NOMO-1 (cell line): Measurements from ENCODE around the gene CAPZA3.
"Not testable (repeated sequence)": the region's sequence is repeated elsewhere in the genome, so short reads cannot be mapped to it uniquely, and the experiment has no call there.

Experiments used
- DNase-seq, 2 experiments: peaks; one replicate each; lab custom pipeline; 2025; ENCODE audit not compliant: unreplicated experiment in 2 of 2; lab: John Stamatoyannopoulos, UW

The CAPZA3 gene

GRCh38 chr12:18752947-18753346 is 15.0 kb downstream of the CAPZA3 start:
- no peak for DNase-seq

GRCh38 chr12:18753481-18754123 is 15.7 kb downstream of the CAPZA3 start:
- DNase-seq: no peak

DNA sequence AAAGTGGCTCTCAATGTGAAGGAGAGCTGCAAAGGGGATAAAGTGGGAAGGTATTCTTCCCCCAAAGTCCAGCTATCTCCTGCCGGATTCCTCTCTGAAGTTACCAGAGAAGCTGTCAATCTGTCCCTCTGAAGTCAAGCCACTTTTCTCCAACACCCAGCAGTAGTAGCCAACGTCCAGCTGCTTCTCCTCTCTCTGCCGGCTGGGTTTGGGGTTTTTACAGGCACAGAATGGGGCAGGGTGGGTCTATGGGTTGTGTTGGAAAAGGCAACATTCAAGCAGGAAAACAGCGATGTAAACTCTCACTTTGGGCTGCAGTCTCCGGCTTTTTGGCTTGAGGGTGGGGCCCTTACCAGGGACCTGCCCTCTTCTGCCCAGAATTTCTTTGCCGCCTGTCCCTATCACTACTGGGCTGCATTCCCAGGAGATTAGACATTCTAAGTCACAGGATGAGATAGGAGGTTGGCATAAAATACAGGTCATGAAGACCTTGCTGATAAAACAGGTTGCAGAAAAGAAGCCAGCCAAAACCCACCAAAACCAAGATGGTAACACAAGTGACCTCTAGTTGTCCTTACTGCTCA is 16.3 kb downstream of the CAPZA3 start:
- no peak for DNase-seq

DNA sequence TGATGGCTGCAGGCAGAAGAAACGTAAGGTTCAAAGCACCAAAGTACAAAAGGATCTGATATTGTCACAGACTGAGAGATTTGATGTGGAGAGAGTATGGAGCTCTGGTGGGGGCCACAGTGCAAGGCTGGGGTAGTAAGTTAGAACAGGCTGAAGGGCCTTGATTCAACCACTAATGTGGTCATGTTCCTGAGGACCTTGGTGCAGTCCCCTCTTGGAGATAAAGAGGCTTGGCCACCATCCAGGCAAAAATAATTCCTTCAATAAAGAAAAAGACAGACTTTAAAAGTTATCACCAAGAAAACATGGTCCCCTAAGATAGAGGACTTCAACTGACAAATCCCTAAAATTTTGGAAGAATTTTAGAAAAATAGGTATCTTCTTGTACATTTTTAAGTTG is 17.4 kb downstream of the CAPZA3 start:
- no peak for DNase-seq

- DNase-seq: not testable (repeated sequence)
These were observed 28.6 kb downstream of the CAPZA3 start for GRCh38 chr12:18766479-18766878.

DNA sequence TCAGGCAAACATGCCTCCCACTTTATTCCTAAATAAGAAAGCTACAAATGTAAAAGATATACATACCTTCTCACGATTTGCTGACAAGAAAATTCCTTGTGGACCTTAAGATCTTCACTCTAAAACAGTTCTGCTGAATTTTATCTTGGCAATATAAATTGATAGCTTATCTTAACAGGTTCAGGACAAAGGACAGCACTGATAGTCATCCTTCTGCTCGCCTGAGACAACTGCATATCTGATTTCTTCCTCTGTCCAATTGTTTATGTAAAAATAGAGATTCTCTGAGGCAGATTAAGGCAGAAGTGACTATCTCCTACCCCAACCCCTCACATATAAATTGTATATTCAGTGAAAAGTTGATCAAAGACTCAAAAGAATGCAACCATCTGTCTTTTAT is 44.9 kb downstream of the CAPZA3 start:
- DNase-seq: no peak

DNA sequence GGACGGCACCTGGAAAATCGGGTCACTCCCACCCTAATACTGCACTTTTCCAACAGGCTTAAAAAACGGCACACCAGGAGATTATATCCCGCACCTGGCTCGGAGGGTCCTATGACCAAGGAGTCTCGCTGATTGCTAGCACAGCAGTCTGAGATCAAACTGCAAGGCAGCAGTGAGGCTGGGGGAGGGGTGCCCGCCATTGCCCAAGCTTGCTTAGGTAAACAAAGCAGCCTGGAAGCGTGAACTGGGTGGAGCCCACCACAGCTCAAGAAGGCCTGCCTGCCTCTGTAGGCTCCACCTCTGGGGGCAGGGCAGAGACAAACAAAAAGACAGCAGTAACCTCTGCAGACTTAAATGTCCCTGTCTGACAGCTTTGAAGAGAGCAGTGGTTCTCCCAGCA is 47.5 kb downstream of the CAPZA3 start:
- not testable (repeated sequence) for DNase-seq
